Measurements from ENCODE around the gene WDFY4. TPM values are rescaled to one million over a fixed set of nuclear protein-coding genes. Genes with fewer than 3 reads are reported as not detected.

The WDFY4 gene
- polyA plus RNA-seq, 1 of the 3 experiments (the other 2 are of a cell fraction) = not detected

GRCh38 chr10:48739170-48739569 lies 54.5 kb downstream of the WDFY4 start:
- no peaks in the 10 kb centered on the region for H3F3A ChIP-seq (replicated peaks; ENCODE audit: insufficient read depth)
- H3K9ac ChIP-seq = no peak overlapping the region
- DNase-seq = no peak
- no peak overlapping the region for H2AFZ ChIP-seq (ENCODE audit: low read depth)
- H3K4me2 ChIP-seq = no peak overlapping the region
- 36% methylated on average over 7 of the region's 7 CpGs for WGBS (ENCODE audit: low lambda C conversion rate)
- H4K20me1 ChIP-seq (ENCODE audit: insufficient read depth) = no peaks in the 10 kb centered on the region
- H3K9me3 ChIP-seq = no peaks in the 10 kb centered on the region
- no peaks in the 10 kb centered on the region for H3K36me3 ChIP-seq (replicated peaks in 1 of 2; ENCODE audit: control insufficient read depth in 1 of 2, insufficient read depth in 2 of 2, low read length in 1 of 2)
- H3K79me2 ChIP-seq (ENCODE audit: insufficient read depth) = no peaks in the 10 kb centered on the region
- ChIA-PET CTCF (no interaction called here), POLR2A (no interaction called here)
- H3K4me3 ChIP-seq (ENCODE audit: low read depth in 2 of 2, low read length in 1 of 2) = no peak overlapping the region
- no peaks in the 10 kb centered on the region for H3K4me1 ChIP-seq (ENCODE audit: control insufficient read depth in 1 of 2, insufficient read depth in 2 of 2, low read depth in 1 of 2, low read length in 1 of 2)
- no peak overlapping the region for H3K27ac ChIP-seq (ENCODE audit: low read depth in 2 of 2, low read length in 1 of 2)
- no peaks in the 10 kb centered on the region for H3K27me3 ChIP-seq (ENCODE audit: insufficient read depth)
- H3K9me2 ChIP-seq = no peaks in the 10 kb centered on the region
- TF ChIP-seq GATA2 (CRISPR knock-in tag; IDR thresholded peaks at IDR 0.05) = no peak
- no peak for TF ChIP-seq EP300 (IDR thresholded peaks at IDR 0.05; ENCODE audit: borderline replicate concordance in 1 of 2, low read depth in 1 of 2, low read length in 1 of 2)
- no peak for TF ChIP-seq JUND (IDR thresholded peaks at IDR 0.05)
- no peak for TF ChIP-seq REST (IDR thresholded peaks at IDR 0.05; ENCODE audit: low read depth, low read length)
- TF ChIP-seq FOSL2 (IDR thresholded peaks at IDR 0.05; ENCODE audit: borderline replicate concordance, low read depth) = no peak
- TF ChIP-seq, protein P1, sequence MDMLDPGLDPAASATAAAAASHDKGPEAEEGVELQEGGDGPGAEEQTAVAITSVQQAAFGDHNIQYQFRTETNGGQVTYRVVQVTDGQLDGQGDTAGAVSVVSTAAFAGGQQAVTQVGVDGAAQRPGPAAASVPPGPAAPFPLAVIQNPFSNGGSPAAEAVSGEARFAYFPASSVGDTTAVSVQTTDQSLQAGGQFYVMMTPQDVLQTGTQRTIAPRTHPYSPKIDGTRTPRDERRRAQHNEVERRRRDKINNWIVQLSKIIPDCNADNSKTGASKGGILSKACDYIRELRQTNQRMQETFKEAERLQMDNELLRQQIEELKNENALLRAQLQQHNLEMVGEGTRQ (IDR thresholded peaks at IDR 0.05; ENCODE audit: borderline replicate concordance, low read depth, low read length) = no peak
- TF ChIP-seq TAF1 (IDR thresholded peaks at IDR 0.05; ENCODE audit: borderline replicate concordance, low read depth, low read length) = no peak
- TF ChIP-seq FOXM1 (IDR thresholded peaks at IDR 0.05; ENCODE audit: low read depth) = no peak
- TF ChIP-seq ELF1 (IDR thresholded peaks at IDR 0.05) = no peak

DNA sequence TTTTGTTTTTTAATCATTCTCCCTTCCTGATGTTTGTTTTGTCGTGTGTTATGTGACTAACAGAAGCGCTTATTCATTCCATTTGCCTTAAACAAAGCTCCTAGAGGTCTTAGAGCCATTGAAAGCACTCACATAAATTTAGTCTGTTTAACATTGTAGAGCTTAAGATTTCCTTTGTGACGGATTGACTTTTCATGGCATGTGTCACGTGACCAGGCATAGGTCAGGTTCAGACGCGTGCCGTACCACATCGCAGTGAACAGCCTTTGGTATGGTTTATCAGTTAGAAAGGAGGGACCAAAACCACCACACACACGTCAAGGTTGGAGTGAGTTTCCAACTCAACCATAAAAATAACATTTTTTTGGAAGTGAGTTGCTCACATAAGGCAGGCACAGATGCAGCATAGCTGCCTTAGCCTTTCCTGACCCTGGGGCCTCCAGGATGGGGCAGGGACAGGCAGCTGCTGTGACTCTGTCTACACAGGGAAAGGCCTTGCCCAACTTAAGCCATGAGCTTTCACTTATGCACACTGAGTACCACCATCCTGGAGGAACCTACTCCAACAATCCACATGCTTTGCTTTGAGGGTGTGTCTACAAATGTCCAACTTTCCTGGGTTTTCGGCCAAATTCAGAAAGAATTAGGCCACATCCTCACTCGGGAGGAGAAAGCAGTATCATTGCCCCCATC lies 55.5 kb downstream of the WDFY4 start:
- Histone ChIP-seq H3K27me3 (ENCODE audit: insufficient read depth) (no peaks in the 10 kb centered on the region), H3K4me2 (no peak overlapping the region), H3K36me3 (replicated peaks in 1 of 2; ENCODE audit: control insufficient read depth in 1 of 2, insufficient read depth in 2 of 2, low read length in 1 of 2) (no peaks in the 10 kb centered on the region), H3F3A (replicated peaks; ENCODE audit: insufficient read depth) (no peaks in the 10 kb centered on the region), H2AFZ (ENCODE audit: low read depth) (no peak overlapping the region), H3K4me3 (ENCODE audit: low read depth in 2 of 2, low read length in 1 of 2) (no peak overlapping the region), H3K9me3 (no peaks in the 10 kb centered on the region), H3K79me2 (ENCODE audit: insufficient read depth) (no peaks in the 10 kb centered on the region), H3K27ac (ENCODE audit: low read depth in 2 of 2, low read length in 1 of 2) (no peak overlapping the region), H4K20me1 (ENCODE audit: insufficient read depth) (no peaks in the 10 kb centered on the region), H3K9me2 (no peaks in the 10 kb centered on the region), H3K4me1 (ENCODE audit: control insufficient read depth in 1 of 2, insufficient read depth in 2 of 2, low read depth in 1 of 2, low read length in 1 of 2) (no peaks in the 10 kb centered on the region), H3K9ac (no peak overlapping the region)
- POLR2A ChIA-PET = no interaction called here
- 49% methylated on average over 11 of the region's 11 CpGs for WGBS (ENCODE audit: low lambda C conversion rate)
- CTCF ChIA-PET = no interaction called here
- no peak for DNase-seq
- TF ChIP-seq JUND (IDR thresholded peaks at IDR 0.05) = no peak
- TF ChIP-seq ELF1 (IDR thresholded peaks at IDR 0.05) = no peak
- TF ChIP-seq PBX3 (IDR thresholded peaks at IDR 0.05) = no peak
- TF ChIP-seq, protein P2, sequence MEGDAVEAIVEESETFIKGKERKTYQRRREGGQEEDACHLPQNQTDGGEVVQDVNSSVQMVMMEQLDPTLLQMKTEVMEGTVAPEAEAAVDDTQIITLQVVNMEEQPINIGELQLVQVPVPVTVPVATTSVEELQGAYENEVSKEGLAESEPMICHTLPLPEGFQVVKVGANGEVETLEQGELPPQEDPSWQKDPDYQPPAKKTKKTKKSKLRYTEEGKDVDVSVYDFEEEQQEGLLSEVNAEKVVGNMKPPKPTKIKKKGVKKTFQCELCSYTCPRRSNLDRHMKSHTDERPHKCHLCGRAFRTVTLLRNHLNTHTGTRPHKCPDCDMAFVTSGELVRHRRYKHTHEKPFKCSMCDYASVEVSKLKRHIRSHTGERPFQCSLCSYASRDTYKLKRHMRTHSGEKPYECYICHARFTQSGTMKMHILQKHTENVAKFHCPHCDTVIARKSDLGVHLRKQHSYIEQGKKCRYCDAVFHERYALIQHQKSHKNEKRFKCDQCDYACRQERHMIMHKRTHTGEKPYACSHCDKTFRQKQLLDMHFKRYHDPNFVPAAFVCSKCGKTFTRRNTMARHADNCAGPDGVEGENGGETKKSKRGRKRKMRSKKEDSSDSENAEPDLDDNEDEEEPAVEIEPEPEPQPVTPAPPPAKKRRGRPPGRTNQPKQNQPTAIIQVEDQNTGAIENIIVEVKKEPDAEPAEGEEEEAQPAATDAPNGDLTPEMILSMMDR (IDR thresholded peaks at IDR 0.05) = no peak
- TF ChIP-seq, protein P3, sequence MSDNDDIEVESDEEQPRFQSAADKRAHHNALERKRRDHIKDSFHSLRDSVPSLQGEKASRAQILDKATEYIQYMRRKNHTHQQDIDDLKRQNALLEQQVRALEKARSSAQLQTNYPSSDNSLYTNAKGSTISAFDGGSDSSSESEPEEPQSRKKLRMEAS (IDR thresholded peaks at IDR 0.05; ENCODE audit: low read depth) = no peak
- no peak for TF ChIP-seq USF1 (IDR thresholded peaks at IDR 0.05; ENCODE audit: borderline replicate concordance, low read depth)
- no peak for TF ChIP-seq EZH2phosphoT487 (IDR thresholded peaks at IDR 0.05; ENCODE audit: borderline replicate concordance, low read depth)
- no peak for TF ChIP-seq CHD2 (IDR thresholded peaks at IDR 0.05; ENCODE audit: low read length, partially characterized antibody)
- TF ChIP-seq, protein P4, sequence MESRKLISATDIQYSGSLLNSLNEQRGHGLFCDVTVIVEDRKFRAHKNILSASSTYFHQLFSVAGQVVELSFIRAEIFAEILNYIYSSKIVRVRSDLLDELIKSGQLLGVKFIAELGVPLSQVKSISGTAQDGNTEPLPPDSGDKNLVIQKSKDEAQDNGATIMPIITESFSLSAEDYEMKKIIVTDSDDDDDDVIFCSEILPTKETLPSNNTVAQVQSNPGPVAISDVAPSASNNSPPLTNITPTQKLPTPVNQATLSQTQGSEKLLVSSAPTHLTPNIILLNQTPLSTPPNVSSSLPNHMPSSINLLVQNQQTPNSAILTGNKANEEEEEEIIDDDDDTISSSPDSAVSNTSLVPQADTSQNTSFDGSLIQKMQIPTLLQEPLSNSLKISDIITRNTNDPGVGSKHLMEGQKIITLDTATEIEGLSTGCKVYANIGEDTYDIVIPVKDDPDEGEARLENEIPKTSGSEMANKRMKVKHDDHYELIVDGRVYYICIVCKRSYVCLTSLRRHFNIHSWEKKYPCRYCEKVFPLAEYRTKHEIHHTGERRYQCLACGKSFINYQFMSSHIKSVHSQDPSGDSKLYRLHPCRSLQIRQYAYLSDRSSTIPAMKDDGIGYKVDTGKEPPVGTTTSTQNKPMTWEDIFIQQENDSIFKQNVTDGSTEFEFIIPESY (IDR thresholded peaks at IDR 0.05; ENCODE audit: borderline replicate concordance, low read depth) = no peak
